ACC112 (cell line): ENCODE data around the gene RORC.

Source experiments
- H2AFZ ChIP-seq: fragments of 200-600 bp; sonication (generic); one replicate; pipeline ENCODE4 v1.6.0; 2017; ENCODE audit warnings: antibody characterized with exemption, low read length; ENCODE audit not compliant: unreplicated experiment
- H3K27ac ChIP-seq: fragments of 200-600 bp; sonication (generic); 2 replicates; pipeline ENCODE4 v1.5.1; 2014; ENCODE audit warnings: low read depth, mild to moderate bottlenecking, antibody characterized with exemption, low read length, moderate library complexity
- H3K27me3 ChIP-seq: fragments of 200-600 bp; sonication (generic); 2 replicates; pipeline ENCODE4 v1.6.1; 2014; ENCODE audit warnings: mild to moderate bottlenecking, antibody characterized with exemption, low read length, moderate library complexity, mixed read lengths; ENCODE audit not compliant: insufficient read depth
- H3K36me3 ChIP-seq: fragments of 200-600 bp; sonication (generic); 2 replicates; pipeline ENCODE4 v1.6.1; 2016; ENCODE audit warnings: mild to moderate bottlenecking, antibody characterized with exemption, low read length, moderate library complexity, mixed read lengths; ENCODE audit not compliant: insufficient read depth
- H3K4me1 ChIP-seq: fragments of 200-600 bp; sonication (generic); one replicate; pipeline ENCODE4 v1.6.1; 2016; ENCODE audit warnings: low read length, mixed read lengths; ENCODE audit not compliant: insufficient read depth, unreplicated experiment, control insufficient read depth
- H3K4me3 ChIP-seq: fragments of 200-600 bp; sonication (generic); 2 replicates; pipeline ENCODE4 v1.5.1; 2014; ENCODE audit warnings: mild to moderate bottlenecking, low read depth, low read length
- H3K79me2 ChIP-seq: fragments of 200-600 bp; sonication (generic); one replicate; pipeline ENCODE4 v1.6.0; 2016; ENCODE audit warnings: low read length; ENCODE audit not compliant: control insufficient read depth, unreplicated experiment, insufficient read depth

Gene RORC

GRCh38 chr1:151756291-151756690 is 75.3 kb downstream of the RORC start:
- H2AFZ ChIP-seq = no peak overlapping the region
- no peaks in the 10 kb centered on the region for H3K79me2 ChIP-seq
- H3K4me1 ChIP-seq = peaks cover 14% of the 10 kb centered on the region
- H3K4me3 ChIP-seq = no peak overlapping the region
- H3K36me3 ChIP-seq = peaks cover 4% of the 10 kb centered on the region; the same call in 1 of the 2 replicates
- no peak overlapping the region for H3K27ac ChIP-seq
- no peaks in the 10 kb centered on the region for H3K27me3 ChIP-seq
